HepG2 (cell line): ENCODE data around the gene C5orf52. TPM values are rescaled to one million over a fixed set of nuclear protein-coding genes. Genes with fewer than 3 reads are reported as not detected.

ENCODE experiments used
- ATAC-seq: fragments of 200-7000 bp; cut with Tn5 transposase; 3 replicates; pipeline ENCODE4 v1.9.1; 2020; ENCODE audit warnings: mild to moderate bottlenecking, moderate library complexity
- BruUV-seq: library from RNA; stranded (reverse); fragments of 400-500 nt; replicated peaks from 2 replicates; lab custom pipeline; 2021; lab: Mats Ljungman, UMichigan
- CTCF ChIA-PET: fragments of 300-600 bp; formaldehyde crosslinking; extraction: SDS; loops from one replicate; lab custom pipeline; 2021; ENCODE audit warnings: low total read pairs, inconsistent platforms, low intra/inter-chr PET ratio; lab: Yijun Ruan, JAX
- POLR2A ChIA-PET: fragments of 350-600 bp; sonication (Branson Sonifier 250); formaldehyde crosslinking; loops from one replicate; lab custom pipeline; 2020; ENCODE audit warnings: antibody characterized with exemption, inconsistent platforms; lab: Yijun Ruan, JAX
- DNase-seq: peaks from one replicate; pipeline ENCODE4 v3.0.0-alpha.2; 2015; ENCODE audit warnings: low spot score
- FAIRE-seq: peaks from 3 replicates; lab custom pipeline; 2011; peaks lifted over from hg19 to GRCh38; lab: Jason Lieb, UNC
- H2AFZ ChIP-seq: one replicate; pipeline ENCODE4 v1.6.1; 2011; ENCODE audit warnings: low read length, inconsistent platforms
- H3K27ac ChIP-seq: fragments of 300-600 bp; 3 replicates; pipeline ENCODE4 v1.8.0; 2011; ENCODE audit warnings: mixed run types, mild to moderate bottlenecking, mixed read lengths, low read length, inconsistent platforms; ENCODE audit not compliant: insufficient read depth; ENCODE audit errors: extremely low read length
- H3K27me3 ChIP-seq, 2 experiments: fragments of 200-600 bp in 1 of 2; 2 replicates in 1 of 2; 3 replicates in 1 of 2; pipeline versions ENCODE4 v1.6.0 to v1.8.0; 2011; ENCODE audit warnings: low read length in 2 of 2, mild to moderate bottlenecking in 2 of 2, moderate library complexity in 2 of 2, inconsistent platforms in 1 of 2; ENCODE audit not compliant: insufficient read depth in 2 of 2, control insufficient read depth in 1 of 2
- H3K36me3 ChIP-seq, 2 experiments: fragments of 200-600 bp in 1 of 2; replicated peaks in 1 of 2; 2 replicates in 1 of 2; 3 replicates in 1 of 2; pipeline versions ENCODE4 v1.5.1 to v1.8.0; 2011; ENCODE audit warnings: low read length in 2 of 2, inconsistent platforms in 1 of 2; ENCODE audit not compliant: insufficient read depth in 2 of 2, control insufficient read depth in 1 of 2
- H3K4me1 ChIP-seq: 2 replicates; pipeline ENCODE4 v1.5.1; 2012; ENCODE audit warnings: low read length, inconsistent platforms; ENCODE audit not compliant: insufficient read depth
- H3K4me2 ChIP-seq: 2 replicates; pipeline ENCODE4 v1.6.0; 2011; ENCODE audit warnings: low read depth, low read length, inconsistent platforms
- H3K4me3 ChIP-seq, 3 experiments: fragments of 200-600 bp in 1 of 3; sonication (generic), shearing (Covaris generic) in 1 of 3; replicated peaks in 1 of 3; 2 replicates each; pipeline ENCODE4 v1.5.1; 2011 to 2016; ENCODE audit warnings: low read length in 3 of 3, inconsistent platforms in 2 of 3, low read depth in 2 of 3, mild to moderate bottlenecking in 2 of 3, control low read depth in 1 of 3, mixed read lengths in 1 of 3; ENCODE audit not compliant: insufficient read depth in 1 of 3
- H3K79me2 ChIP-seq: one replicate; pipeline ENCODE4 v1.6.1; 2011; ENCODE audit warnings: low read length, inconsistent platforms; ENCODE audit not compliant: insufficient read depth
- H3K9ac ChIP-seq: 2 replicates; pipeline ENCODE4 v1.6.0; 2011; ENCODE audit warnings: mild to moderate bottlenecking, low read depth, low read length, inconsistent platforms; ENCODE audit not compliant: insufficient read depth
- H3K9me3 ChIP-seq: 2 replicates; pipeline ENCODE4 v1.5.1; 2012; ENCODE audit warnings: mild to moderate bottlenecking, low read length
- H4K20me1 ChIP-seq: 2 replicates; pipeline ENCODE4 v1.6.0; 2011; ENCODE audit warnings: inconsistent platforms, mild to moderate bottlenecking, low read length, moderate library complexity; ENCODE audit not compliant: insufficient read depth
- BATF2 ChIP-seq: sonication (generic); formaldehyde crosslinking; IDR thresholded peaks from 2 replicates; pipeline ENCODE4 v1.8.0; 2022; ENCODE audit warnings: mild to moderate bottlenecking, missing genetic modification reagents, moderate library complexity
- HMGXB4 ChIP-seq, 2 experiments: sonication (generic) in 1 of 2; formaldehyde crosslinking in 1 of 2; IDR thresholded peaks; 2 replicates each; pipeline versions ENCODE4 v1.4.0 to v1.6.1; 2018 to 2020; ENCODE audit warnings: missing genetic modification reagents in 2 of 2, borderline replicate concordance in 1 of 2, low read depth in 1 of 2, mild to moderate bottlenecking in 1 of 2, missing biosample characterization in 1 of 2
- KLF6 ChIP-seq: IDR thresholded peaks from 2 replicates; pipeline ENCODE4 v1.8.0; 2016; ENCODE audit warnings: missing biosample characterization, missing genetic modification reagents
- NFKBIZ ChIP-seq: IDR thresholded peaks from 2 replicates; pipeline ENCODE4 v1.6.1; 2018; ENCODE audit warnings: missing genetic modification reagents, missing compliant biosample characterization
- PLSCR1 ChIP-seq: sonication (generic); formaldehyde crosslinking; IDR thresholded peaks from 2 replicates; pipeline ENCODE4 v1.5.0; 2020; ENCODE audit warnings: missing genetic modification reagents, mild to moderate bottlenecking, borderline replicate concordance
- SMYD3 ChIP-seq: sonication (generic); formaldehyde crosslinking; IDR thresholded peaks from 2 replicates; pipeline ENCODE4 v1.8.1; 2023; ENCODE audit warnings: mild to moderate bottlenecking, missing genetic modification reagents
- SRSF1 ChIP-seq: fragments of 200-400 bp; formaldehyde crosslinking; optimal IDR thresholded peaks from 2 replicates; pipeline ENCODE3; 2017; ENCODE audit warnings: mild to moderate bottlenecking, low read depth, low read length, moderate library complexity
- ZBTB46 ChIP-seq: sonication (generic); formaldehyde crosslinking; IDR thresholded peaks from 2 replicates; pipeline ENCODE4 v1.4.0; 2020; ENCODE audit warnings: mild to moderate bottlenecking, missing genetic modification reagents, borderline replicate concordance
- ZNF331 ChIP-seq: sonication (generic); formaldehyde crosslinking; IDR thresholded peaks from 2 replicates; pipeline ENCODE4 v1.4.0; 2020; ENCODE audit warnings: missing genetic modification reagents
- ZNF367 ChIP-seq: sonication (generic); formaldehyde crosslinking; IDR thresholded peaks from 2 replicates; pipeline ENCODE4 v1.4.0; 2020; ENCODE audit warnings: missing genetic modification reagents, borderline replicate concordance
- ZNF451 ChIP-seq: sonication (generic); formaldehyde crosslinking; IDR thresholded peaks from 2 replicates; pipeline ENCODE4 v1.5.0; 2020; ENCODE audit warnings: mild to moderate bottlenecking, missing genetic modification reagents
- ZNF547 ChIP-seq: sonication (generic); formaldehyde crosslinking; IDR thresholded peaks from 2 replicates; pipeline ENCODE4 v1.5.1; 2020; ENCODE audit warnings: mild to moderate bottlenecking, missing genetic modification reagents
- ZSCAN12 ChIP-seq: sonication (generic); formaldehyde crosslinking; IDR thresholded peaks from 2 replicates; pipeline ENCODE4 v1.9.0; 2021; ENCODE audit warnings: mild to moderate bottlenecking, missing genetic modification reagents
- WGBS: methylation state at CpG from one replicate; pipeline ENCODE4 v1.1.6; 2017; ENCODE audit warnings: low lambda C conversion rate; 5-methylcytosine and 5-hydroxymethylcytosine counted together
- in situ Hi-C: cut with HindIII; loops from 2 replicates; pipeline ENCODE4 v1.10.0; 2017; ENCODE audit warnings: low pct_unique_long_range_greater_than_20kb; ENCODE audit not compliant: extremely low pct_ligation_motif_present
- intact Hi-C: fragments of 100-400 bp; cut with micrococcal nuclease; formaldehyde crosslinking; loops from one replicate; pipeline ENCODE4 v1.10.0; 2022; ENCODE audit not compliant: unreplicated experiment
- polyA plus RNA-seq, 8 experiments: library from polyadenylated mRNA; depleted of rRNA in 3 of 8; stranded (reverse) in 7 of 8; unstranded in 1 of 8; fragments of >200 nt; fragmentation: Illumina TruSeq in 4 of 8; extraction: Trizol in 4 of 8; gene quantifications; 2 replicates each; pipeline versions ENCODE4 v1.2.1 to v1.2.3, GENCODE V29; 2011 to 2016; ENCODE audit warnings: low read depth in 4 of 8, missing spikeins in 1 of 8, mixed read lengths in 1 of 8; ENCODE audit not compliant: insufficient read depth in 1 of 8
- total RNA-seq, 5 experiments: library from RNA; depleted of rRNA; stranded (reverse); fragments of >200 nt; fragmentation: Illumina TruSeq; extraction: Trizol; gene quantifications; 2 replicates each; pipeline ENCODE4 v1.2.3, GENCODE V29; 2016; ENCODE audit warnings: low read depth in 1 of 5

Gene C5orf52
- total and polyA plus RNA-seq, 2 of the 13 experiments (the other 11 are each of a cell fraction or from before 2014, with no cell fraction given), result not detected

- CTCF ChIA-PET, result no interaction called here
- Histone ChIP-seq H2AFZ (no peak overlapping the region), H3K4me3 (no peak overlapping the region), H3K27me3 (no peaks in the 10 kb centered on the region), H3K4me2 (no peak overlapping the region), H3K9ac (no peak overlapping the region), H4K20me1 (no peaks in the 10 kb centered on the region), H3K36me3 (no peaks in the 10 kb centered on the region), H3K9me3 (peaks cover 6% of the 10 kb centered on the region; the same call in 1 of the 2 replicates), H3K79me2 (no peaks in the 10 kb centered on the region), H3K4me1 (peaks cover 15% of the 10 kb centered on the region; the same call in 1 of the 2 replicates), H3K27ac (no peak overlapping the region)
- ATAC-seq (no peak), FAIRE-seq (no peak), DNase-seq (no peak)
- BruUV-seq, result no TSS peak
- 94% methylated on average over 57 of the region's 57 CpGs for WGBS
- no peak for TF ChIP-seq ZBTB46 (CRISPR knock-in tag)
- TF ChIP-seq BATF2, result no peak
- TF ChIP-seq ZNF451 (CRISPR knock-in tag), result no peak
- TF ChIP-seq KLF6, result no peak
- TF ChIP-seq ZNF331 (CRISPR knock-in tag), result no peak
- no peak for TF ChIP-seq ZNF547
- TF ChIP-seq NFKBIZ (CRISPR knock-in tag), result no peak
- TF ChIP-seq HMGXB4 (CRISPR knock-in tag; IDR thresholded peaks at IDR 0.05; ENCODE audit: borderline replicate concordance in 1 of 2, low read depth in 1 of 2), result no peak
- no peak for TF ChIP-seq SRSF1
- TF ChIP-seq ZNF367 (CRISPR knock-in tag), result no peak
- TF ChIP-seq SMYD3 (CRISPR knock-in tag), result no peak
- TF ChIP-seq PLSCR1 (CRISPR knock-in tag), result no peak
- TF ChIP-seq ZSCAN12, result no peak
- intact Hi-C loops (no loop called here), in situ Hi-C loops (loop anchor here (5.0 kb wide), 1 partner anchor 71 kb away; the partner anchor contains the start of gene LSM11)
- POLR2A ChIA-PET, result no interaction called here
Measured at GRCh38 chr5:157671592-157672330, 428 bp downstream of the C5orf52 start.
